ENCODE results near the gene OR6B2.

OR6B2 gene

GRCh38 chr2:240013343-240013742 lies 16.9 kb downstream of the OR6B2 start:
- Histone ChIP-seq H3K9ac (no peak overlapping the region), H3K36me3 (ENCODE audit: insufficient read depth) (0 out of 2 replicates have a peak, but pooled peaks cover 8% of the 10 kb centered on the region), H3K4me1 (ENCODE audit: low read depth, poor library complexity, severe bottlenecking) (no peaks in the 10 kb centered on the region), H3K79me2 (ENCODE audit: insufficient read depth, low read depth) (no peaks in the 10 kb centered on the region), H3K27me3 (ENCODE audit: insufficient read depth, low read depth) (no peaks in the 10 kb centered on the region), H3K4me3 (IDR thresholded peaks at IDR 0.05; ENCODE audit: insufficient read depth, low read depth, low read length) (no peak overlapping the region), H3K27ac (no peak overlapping the region), H4K20me1 (ENCODE audit: insufficient read depth) (no peaks in the 10 kb centered on the region), H2AFZ (ENCODE audit: low read depth) (no peak overlapping the region), H3K4me2 (no peak overlapping the region)
- peak; percentile 33; the same call in 1 of the 2 replicates for TF ChIP-seq CTCF (conservative IDR thresholded peaks at IDR 0.05; ENCODE audit: low read depth, low read length)

DNA sequence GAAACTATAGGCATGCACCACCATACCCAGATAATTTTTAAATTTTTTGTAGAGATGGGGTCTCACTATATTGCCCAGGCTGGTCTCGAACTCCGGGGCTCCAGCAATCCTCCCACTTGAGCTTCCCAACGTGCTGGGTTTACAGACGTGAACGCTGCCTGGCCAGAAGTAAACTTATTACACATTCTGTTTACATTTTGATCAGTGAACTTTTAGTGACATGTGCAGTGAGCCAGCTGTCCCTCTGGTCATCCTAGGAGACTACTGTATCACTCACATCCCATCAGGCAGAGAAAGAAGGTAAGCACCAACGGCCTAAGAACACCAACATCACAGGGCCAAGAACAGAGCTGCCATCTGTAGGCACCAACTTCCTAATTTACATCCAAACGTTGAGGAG lies 27.2 kb downstream of the OR6B2 start:
- no peaks in the 10 kb centered on the region for H3K36me3 ChIP-seq (ENCODE audit: insufficient read depth)
- no peak for TF ChIP-seq CTCF (conservative IDR thresholded peaks at IDR 0.05; ENCODE audit: low read depth, low read length)
- no peaks in the 10 kb centered on the region for H4K20me1 ChIP-seq (ENCODE audit: insufficient read depth)

GRCh38 chr2:240000671-240001070 lies 29.6 kb downstream of the OR6B2 start:
- no peak overlapping the region for H3K4me2 ChIP-seq
- no peaks in the 10 kb centered on the region for H4K20me1 ChIP-seq (ENCODE audit: insufficient read depth)
- TF ChIP-seq CTCF (conservative IDR thresholded peaks at IDR 0.05; ENCODE audit: low read depth, low read length): no peak
- no peaks in the 10 kb centered on the region for H3K27me3 ChIP-seq (ENCODE audit: insufficient read depth, low read depth)
- H3K27ac ChIP-seq: no peak overlapping the region
- no peaks in the 10 kb centered on the region for H3K36me3 ChIP-seq (ENCODE audit: insufficient read depth)
- no peak overlapping the region for H3K9ac ChIP-seq
- H2AFZ ChIP-seq (ENCODE audit: low read depth): no peak overlapping the region
- H3K4me3 ChIP-seq (IDR thresholded peaks at IDR 0.05; ENCODE audit: insufficient read depth, low read depth, low read length): no peak overlapping the region
- no peaks in the 10 kb centered on the region for H3K4me1 ChIP-seq (ENCODE audit: low read depth, poor library complexity, severe bottlenecking)
- H3K79me2 ChIP-seq (ENCODE audit: insufficient read depth, low read depth): no peaks in the 10 kb centered on the region

More for the DNA sequence above, 27.2 kb downstream of the OR6B2 start:
- Histone ChIP-seq H3K27ac (no peak overlapping the region), H3K4me2 (no peak overlapping the region), H3K27me3 (ENCODE audit: insufficient read depth, low read depth) (no peaks in the 10 kb centered on the region), H3K9ac (no peak overlapping the region), H3K79me2 (ENCODE audit: insufficient read depth, low read depth) (no peaks in the 10 kb centered on the region), H3K4me3 (IDR thresholded peaks at IDR 0.05; ENCODE audit: insufficient read depth, low read depth, low read length) (no peak overlapping the region), H2AFZ (ENCODE audit: low read depth) (no peak overlapping the region), H3K4me1 (ENCODE audit: low read depth, poor library complexity, severe bottlenecking) (no peaks in the 10 kb centered on the region)

GRCh38 chr2:239997686-239998409 lies 32.4 kb downstream of the OR6B2 start:
- Histone ChIP-seq H3K36me3 (ENCODE audit: insufficient read depth) (no peaks in the 10 kb centered on the region), H3K4me2 (no peak overlapping the region), H3K27me3 (ENCODE audit: insufficient read depth, low read depth) (no peaks in the 10 kb centered on the region), H3K9ac (no peak overlapping the region), H2AFZ (ENCODE audit: low read depth) (no peak overlapping the region), H3K4me1 (ENCODE audit: low read depth, poor library complexity, severe bottlenecking) (no peaks in the 10 kb centered on the region), H3K4me3 (IDR thresholded peaks at IDR 0.05; ENCODE audit: insufficient read depth, low read depth, low read length) (no peak overlapping the region), H4K20me1 (ENCODE audit: insufficient read depth) (no peaks in the 10 kb centered on the region), H3K27ac (no peak overlapping the region), H3K79me2 (ENCODE audit: insufficient read depth, low read depth) (no peaks in the 10 kb centered on the region)
- TF ChIP-seq CTCF (conservative IDR thresholded peaks at IDR 0.05; ENCODE audit: low read depth, low read length): no peak

Measured in KMS-11 (cell line).